Activated CD8-positive, alpha-beta memory T cell treated with anti-CD3 and anti-CD28 coated beads, Interleukin-2, amount 50 U/mL, for 24 hours (primary cell): ENCODE measurements around the gene WDR64.
"Not testable (repeated sequence)": the region's sequence is repeated elsewhere in the genome, so short reads cannot be mapped to it uniquely, and the experiment has no call there.

Experiments
- DNase-seq: peaks from one replicate; pipeline ENCODE4 v3.0.0-alpha.2; 2020; ENCODE audit errors: extremely low read depth

The WDR64 gene

DNA sequence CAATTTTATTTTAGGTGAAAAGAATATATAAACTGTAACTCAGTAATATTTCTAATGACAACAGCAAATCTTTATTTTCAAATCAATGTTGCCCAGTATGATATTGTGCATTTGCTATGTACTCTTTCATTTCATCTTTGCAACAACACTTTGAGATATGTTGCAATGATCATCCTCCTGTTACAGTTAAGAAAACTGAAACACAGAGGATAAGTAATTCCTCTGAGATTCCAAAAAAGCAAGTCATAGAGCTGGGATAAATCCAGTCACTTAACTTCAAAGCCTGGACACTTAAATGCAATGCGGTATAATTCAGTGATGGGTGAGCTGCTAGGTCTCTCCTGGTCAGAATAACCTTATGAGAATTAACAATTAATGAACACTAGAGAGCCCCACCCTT is 147.3 kb downstream of the WDR64 start:
- no peak for DNase-seq

GRCh38 chr1:241800640-241801039 is 148.6 kb downstream of the WDR64 start:
- DNase-seq, result no peak

DNA sequence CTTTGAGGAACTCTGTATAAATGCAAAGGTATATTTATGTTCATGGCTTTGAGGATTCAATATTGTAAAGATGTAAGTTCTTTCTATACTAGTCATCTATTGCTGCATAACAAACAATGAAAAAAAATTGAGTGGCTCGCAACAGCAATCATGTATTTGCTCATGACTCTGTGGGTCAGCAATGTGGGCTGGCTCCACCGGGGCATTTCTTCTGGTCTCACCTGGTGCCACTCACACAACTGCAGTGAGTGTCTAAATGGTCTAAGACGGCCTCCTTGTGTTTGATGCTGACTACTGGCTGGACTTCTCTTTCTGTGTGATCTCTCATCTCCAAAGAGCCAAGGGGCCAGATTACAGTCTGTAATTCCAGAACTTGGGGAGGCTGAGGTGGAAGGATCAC is 150.8 kb downstream of the WDR64 start:
- no peak for DNase-seq

DNA sequence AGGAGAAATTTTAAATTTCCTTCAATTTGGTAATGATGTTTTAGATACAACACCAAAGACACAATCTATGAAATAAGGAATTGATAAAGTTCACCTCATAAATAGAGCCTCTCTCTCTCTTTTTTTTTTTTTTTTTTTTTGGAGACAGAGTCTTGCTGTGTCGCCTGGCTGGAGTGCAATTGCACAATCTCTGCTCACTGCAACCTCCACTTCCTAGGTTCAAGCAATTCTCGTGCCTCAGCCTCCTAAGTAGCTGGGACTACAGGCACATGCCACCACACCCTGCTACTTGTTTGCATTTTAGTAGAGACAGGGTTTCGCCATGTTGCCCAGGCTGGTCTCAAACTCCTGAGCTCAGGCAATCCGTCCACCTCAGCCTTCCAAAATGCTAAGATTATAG is 152.6 kb downstream of the WDR64 start:
- not testable (repeated sequence) for DNase-seq

GRCh38 chr1:241808265-241808664 is 156.2 kb downstream of the WDR64 start:
- no peak for DNase-seq

- no peak for DNase-seq
These were observed 158.8 kb downstream of the WDR64 start for GRCh38 chr1:241810769-241811405.

DNA sequence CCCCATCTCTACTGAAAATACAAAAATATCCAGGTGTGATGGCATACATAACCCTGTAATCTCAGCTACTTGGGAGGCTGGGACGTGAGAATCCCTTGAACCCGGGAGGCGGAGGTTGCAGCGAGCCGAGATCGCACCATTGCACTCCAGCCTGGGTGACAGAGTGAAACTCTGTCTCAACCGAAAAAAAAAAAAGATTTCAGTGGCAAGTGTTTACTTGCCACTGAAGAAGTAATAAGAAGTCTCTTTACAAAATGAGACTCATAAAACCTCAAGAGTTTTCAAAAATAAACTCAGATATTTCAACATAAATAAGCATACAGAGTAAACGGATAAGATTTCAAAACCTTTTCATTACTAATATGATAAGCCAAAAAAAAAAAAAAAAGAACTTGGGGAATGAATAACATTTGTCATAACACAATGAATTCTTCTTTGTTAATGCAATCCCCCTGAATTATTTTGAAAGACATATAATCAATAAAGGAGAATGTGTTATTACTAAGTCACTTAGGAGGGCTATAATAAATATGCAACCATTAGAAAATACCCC is 161.8 kb downstream of the WDR64 start:
- DNase-seq, result no peak

GRCh38 chr1:241816008-241816407 is 163.9 kb downstream of the WDR64 start:
- no peak for DNase-seq

DNA sequence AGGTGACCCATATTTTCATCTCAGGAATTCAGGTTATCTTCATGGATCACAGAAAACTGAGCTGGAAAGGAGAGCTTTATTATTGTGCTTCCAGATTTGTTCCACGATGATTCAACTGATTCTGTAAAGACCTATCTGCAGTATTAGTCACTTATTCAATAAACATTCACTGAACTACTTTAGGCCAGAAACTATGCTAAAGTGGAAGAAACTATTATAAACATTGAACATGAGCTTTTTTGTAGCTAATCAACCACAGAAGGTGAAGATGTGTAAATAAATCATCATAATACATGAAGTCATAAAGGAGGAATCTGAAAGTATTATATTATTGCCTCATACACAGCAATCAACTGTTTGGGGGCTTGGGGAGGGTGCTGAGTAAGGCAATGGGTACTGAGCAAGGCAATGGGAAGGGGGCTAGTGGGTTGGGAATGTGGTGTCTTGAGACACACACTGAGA is 165.3 kb downstream of the WDR64 start:
- DNase-seq, result no peak

DNA sequence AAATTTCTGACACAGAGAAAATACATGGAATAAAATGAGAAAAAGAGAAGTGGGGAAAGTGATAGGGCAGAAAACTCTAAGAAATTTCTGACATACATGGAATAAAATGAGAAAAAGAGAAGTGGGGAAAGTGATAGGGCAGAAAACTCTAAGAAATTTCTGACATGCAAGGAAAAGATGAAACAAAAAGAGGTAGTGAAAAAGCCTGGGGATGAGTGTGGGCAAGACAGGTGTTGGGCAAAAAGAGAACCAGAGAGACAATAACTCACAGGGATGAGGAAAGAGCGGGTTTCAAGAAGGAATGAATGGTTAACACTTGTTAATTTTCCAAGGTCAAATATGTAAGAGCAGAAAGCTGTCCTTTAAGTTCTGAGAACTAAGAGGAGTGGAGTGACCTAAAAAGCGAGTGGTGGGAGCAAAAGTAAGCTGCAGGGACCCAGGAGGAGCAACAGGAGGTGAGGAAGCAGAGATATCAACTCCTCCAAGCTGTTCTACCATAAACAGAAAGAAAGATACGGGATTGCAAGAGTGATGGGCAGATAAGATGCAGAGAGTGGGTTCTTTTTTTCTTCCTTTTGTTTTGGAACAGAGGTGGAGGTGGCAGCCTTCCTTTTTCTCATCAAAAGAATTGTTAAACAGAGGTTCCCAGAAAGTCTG is 166.0 kb downstream of the WDR64 start:
- no peak for DNase-seq

GRCh38 chr1:241819340-241819866 is 167.3 kb downstream of the WDR64 start:
- no peak for DNase-seq

DNA sequence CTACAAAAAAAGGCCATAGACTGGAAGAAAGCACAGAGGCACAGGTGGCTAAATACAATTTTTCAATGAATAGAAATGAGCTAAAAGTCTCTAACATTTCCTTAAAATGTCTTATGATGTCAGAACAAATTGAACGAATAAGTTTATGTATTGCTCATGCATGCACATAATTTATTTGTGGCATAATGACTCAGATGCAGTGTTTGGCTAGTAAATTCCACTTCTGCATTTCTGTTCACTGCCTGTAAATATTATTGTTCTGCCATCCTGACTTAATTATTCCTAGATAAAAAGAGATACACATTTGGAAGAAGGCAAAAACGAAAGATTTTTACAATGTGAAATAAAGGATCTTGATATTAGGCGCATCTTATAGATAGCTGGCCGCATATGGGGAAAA is 169.3 kb downstream of the WDR64 start:
- no peak for DNase-seq

DNA sequence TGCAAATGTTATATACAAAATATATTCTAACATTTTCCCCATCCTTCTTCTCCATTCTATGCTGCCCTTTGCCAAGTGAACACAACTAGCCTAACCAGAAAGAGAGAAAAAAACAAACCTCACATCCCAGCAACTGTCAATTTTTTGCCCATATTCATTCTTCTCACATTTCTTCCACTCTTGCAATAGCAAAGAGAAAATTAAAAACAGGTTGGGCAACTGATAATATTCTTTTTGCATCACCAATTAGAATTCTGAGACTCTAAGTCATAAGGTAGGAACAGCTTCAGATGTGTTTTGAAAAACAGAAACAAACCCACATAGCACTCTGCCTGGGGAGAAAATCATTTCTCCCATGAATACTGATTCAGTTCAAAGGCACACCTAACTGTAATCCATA is 170.8 kb downstream of the WDR64 start:
- no peak for DNase-seq

- DNase-seq, result no peak
These were observed 171.8 kb downstream of the WDR64 start for GRCh38 chr1:241823925-241824324.

DNA sequence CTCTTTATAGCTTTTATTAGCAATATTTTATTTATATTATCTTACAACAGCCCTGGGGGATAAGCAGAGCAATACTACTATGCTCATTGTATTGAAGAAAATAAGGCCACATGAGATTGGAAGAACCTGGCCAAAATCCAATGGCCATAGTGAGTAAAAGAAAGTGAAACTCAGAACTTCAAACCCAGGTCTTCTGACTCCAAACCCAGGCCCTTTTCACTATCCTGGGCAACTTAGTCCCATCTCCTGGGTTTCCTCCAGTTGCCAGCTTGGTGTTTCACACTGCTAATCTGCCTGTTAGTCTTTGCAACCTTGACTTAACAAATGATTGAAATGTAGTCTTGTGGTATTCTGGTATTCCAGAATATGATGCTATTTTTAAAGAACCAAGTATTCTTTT is 173.5 kb downstream of the WDR64 start:
- no peak for DNase-seq

- DNase-seq, result not testable (repeated sequence)
These were observed 174.5 kb downstream of the WDR64 start for GRCh38 chr1:241826613-241827012.

DNA sequence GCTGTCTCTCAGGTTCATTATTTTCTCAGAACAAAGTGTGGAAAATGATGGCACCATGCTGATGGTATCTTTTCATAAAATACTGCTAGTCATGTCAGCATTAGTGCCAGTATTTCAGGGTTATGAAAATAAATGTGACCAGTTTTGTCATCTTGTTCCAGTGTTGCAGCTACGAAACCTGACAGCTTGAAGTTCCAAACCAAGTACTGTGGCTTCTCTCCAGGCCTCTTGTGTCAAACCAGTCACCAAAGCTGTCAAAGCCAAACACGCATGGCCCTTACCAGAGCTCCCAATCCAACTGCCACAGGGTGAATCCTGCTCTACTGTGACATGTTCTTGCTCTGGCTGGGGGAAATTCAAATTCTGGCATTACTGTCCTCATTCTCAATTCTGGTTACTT is 175.2 kb downstream of the WDR64 start:
- DNase-seq, result no peak

DNA sequence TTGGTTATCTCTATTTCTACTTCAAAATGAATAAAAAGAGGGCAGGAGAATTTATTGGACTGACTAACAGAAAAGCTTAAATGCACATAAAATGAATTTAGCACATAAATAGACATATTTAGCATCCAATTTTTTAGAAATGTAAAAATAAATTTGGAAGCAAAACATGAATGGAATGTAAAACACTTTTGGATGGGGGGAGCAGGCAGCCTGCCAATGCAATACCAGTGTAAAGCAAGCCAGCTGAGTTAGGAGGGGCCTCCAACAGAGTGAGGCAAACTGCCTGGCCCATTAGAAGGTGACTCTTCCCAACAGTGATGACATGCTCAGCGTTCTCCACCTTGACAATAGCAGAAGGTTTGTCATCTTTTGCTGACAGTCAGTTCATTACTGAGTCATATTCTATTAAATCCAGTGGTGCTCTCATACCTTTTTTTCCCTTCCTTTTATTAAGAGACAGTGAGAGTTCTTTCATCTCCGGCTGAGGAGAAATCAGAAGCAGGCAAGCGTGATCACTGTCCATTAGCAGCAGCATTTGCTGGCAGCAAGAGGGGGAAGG is 176.5 kb downstream of the WDR64 start:
- no peak for DNase-seq

DNA sequence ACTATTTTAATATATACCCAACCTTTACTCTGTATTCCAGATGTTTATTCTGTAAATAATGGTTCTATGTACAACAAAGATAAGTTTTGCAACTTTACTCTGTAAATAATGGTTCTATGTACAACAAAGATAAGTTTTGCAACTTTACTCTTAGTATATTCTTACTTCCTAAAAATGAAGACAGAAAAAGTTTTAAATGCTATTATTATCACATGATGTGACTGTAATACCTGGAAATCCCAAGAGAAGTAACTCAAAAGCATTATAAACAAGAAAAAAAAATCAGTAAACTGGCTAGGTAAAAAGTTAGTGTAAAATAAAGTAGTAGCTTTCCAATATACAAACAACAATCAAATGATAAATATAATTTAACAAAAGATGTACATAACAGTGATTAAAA is 177.4 kb downstream of the WDR64 start:
- no peak for DNase-seq

GRCh38 chr1:241834733-241835377 is 182.8 kb downstream of the WDR64 start:
- no peak for DNase-seq

- no peak for DNase-seq
These were observed 184.9 kb downstream of the WDR64 start for GRCh38 chr1:241836941-241837340.

DNA sequence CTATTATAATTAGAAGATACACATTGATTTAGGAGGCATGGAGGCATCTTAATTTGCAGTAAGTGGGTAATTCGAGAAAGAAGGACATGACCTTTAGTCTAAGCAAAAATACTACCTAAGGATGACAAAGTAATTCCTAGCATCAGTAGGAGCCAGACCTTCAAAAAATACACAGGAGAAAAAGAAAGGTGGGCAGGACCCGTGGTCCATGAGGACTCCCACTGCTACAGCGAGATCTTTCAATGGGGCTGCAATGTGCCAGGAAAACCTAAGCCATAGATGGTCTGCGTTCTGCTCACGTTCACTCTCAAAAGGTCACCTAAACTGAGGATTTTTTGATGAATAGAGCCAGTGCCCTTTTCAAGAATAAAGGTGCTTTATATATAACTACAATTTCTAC is 185.3 kb downstream of the WDR64 start:
- no peak for DNase-seq
